H9 (cell line): ENCODE data around the gene ADAMTSL2. TPM values are rescaled to one million over a fixed set of nuclear protein-coding genes. Genes with fewer than 3 reads are reported as not detected.

ENCODE experiments used
- DNase-seq: peaks from one replicate; pipeline ENCODE4 v3.0.0-alpha.2; 2017
- H2AFZ ChIP-seq: one replicate; pipeline ENCODE4 v1.6.1; 2013; ENCODE audit warnings: mild to moderate bottlenecking, low read length, control low read depth, moderate library complexity
- H2AK5ac ChIP-seq: 2 replicates; pipeline ENCODE4 v1.6.1; 2013; ENCODE audit warnings: low read length, control low read depth, mixed read lengths; ENCODE audit not compliant: insufficient read length
- H2BK120ac ChIP-seq: one replicate; pipeline ENCODE4 v1.6.1; 2013; ENCODE audit warnings: low read depth, mild to moderate bottlenecking, low read length, control low read depth, inconsistent platforms; ENCODE audit not compliant: poor library complexity, severe bottlenecking
- H2BK12ac ChIP-seq: 2 replicates; pipeline ENCODE4 v1.6.1; 2013; ENCODE audit warnings: low read length, control low read depth, mixed read lengths, low read depth; ENCODE audit not compliant: insufficient read length
- H2BK15ac ChIP-seq: 2 replicates; pipeline ENCODE4 v1.6.1; 2013; ENCODE audit warnings: low read depth, low read length, control low read depth
- H2BK20ac ChIP-seq: one replicate; pipeline ENCODE4 v1.6.1; 2013; ENCODE audit warnings: low read depth, mild to moderate bottlenecking, low read length, control low read depth, inconsistent platforms; ENCODE audit not compliant: poor library complexity, severe bottlenecking
- H2BK5ac ChIP-seq: 2 replicates; pipeline ENCODE4 v1.6.1; 2013; ENCODE audit warnings: low read length, control low read depth, mixed read lengths; ENCODE audit not compliant: insufficient read length
- H3K14ac ChIP-seq: 2 replicates; pipeline ENCODE4 v1.6.1; 2013; ENCODE audit warnings: low read length, control low read depth; ENCODE audit not compliant: insufficient read depth
- H3K18ac ChIP-seq: 2 replicates; pipeline ENCODE4 v1.6.1; 2013; ENCODE audit warnings: low read depth, mild to moderate bottlenecking, mixed read lengths, low read length, control low read depth; ENCODE audit not compliant: insufficient read length
- H3K23ac ChIP-seq: 2 replicates; pipeline ENCODE4 v1.6.1; 2013; ENCODE audit warnings: low read length, control low read depth, mixed read lengths, low read depth; ENCODE audit not compliant: insufficient read length
- H3K23me2 ChIP-seq: 2 replicates; pipeline ENCODE4 v1.6.1; 2013; ENCODE audit warnings: low read depth, mild to moderate bottlenecking, mixed read lengths, low read length, control low read depth; ENCODE audit not compliant: insufficient read length, poor library complexity, severe bottlenecking
- H3K27ac ChIP-seq: 2 replicates; pipeline ENCODE4 v1.5.1; 2013; ENCODE audit warnings: low read length, control low read depth, mixed read lengths, low read depth; ENCODE audit not compliant: insufficient read length
- H3K27me3 ChIP-seq: 2 replicates; pipeline ENCODE4 v1.6.1; 2013; ENCODE audit warnings: low read length, control low read depth, inconsistent platforms; ENCODE audit not compliant: insufficient read depth
- H3K4ac ChIP-seq: 2 replicates; pipeline ENCODE4 v1.6.1; 2013; ENCODE audit warnings: low read depth, mild to moderate bottlenecking, control low read depth, inconsistent platforms, low read length, moderate library complexity
- H3K4me1 ChIP-seq: 2 replicates; pipeline ENCODE4 v1.6.1; 2013; ENCODE audit warnings: low read length, control low read depth, inconsistent platforms; ENCODE audit not compliant: insufficient read depth
- H3K4me2 ChIP-seq: 2 replicates; pipeline ENCODE4 v1.6.1; 2013; ENCODE audit warnings: low read length, control low read depth, mixed read lengths; ENCODE audit not compliant: insufficient read length, insufficient read depth
- H3K56ac ChIP-seq: 2 replicates; pipeline ENCODE4 v1.6.1; 2013; ENCODE audit warnings: low read depth, mild to moderate bottlenecking, mixed read lengths, low read length, control low read depth; ENCODE audit not compliant: insufficient read length
- H3K79me1 ChIP-seq: 2 replicates; pipeline ENCODE4 v1.6.1; 2013; ENCODE audit warnings: low read depth, mild to moderate bottlenecking, moderate library complexity, low read length, control low read depth, inconsistent platforms; ENCODE audit not compliant: insufficient read depth, poor library complexity, severe bottlenecking
- H3K79me2 ChIP-seq: 2 replicates; pipeline ENCODE4 v1.6.1; 2013; ENCODE audit warnings: low read length, control low read depth, inconsistent platforms; ENCODE audit not compliant: insufficient read depth
- H3K9ac ChIP-seq: 2 replicates; pipeline ENCODE4 v1.6.1; 2013; ENCODE audit warnings: low read length, control low read depth, mixed read lengths; ENCODE audit not compliant: insufficient read length; ENCODE audit errors: extremely low read depth
- H3K9me3 ChIP-seq: one replicate; pipeline ENCODE4 v1.6.1; 2013; ENCODE audit warnings: low read depth, low read length, inconsistent platforms; ENCODE audit not compliant: control insufficient read depth
- H3T11ph ChIP-seq: one replicate; pipeline ENCODE4 v1.6.1; 2013; ENCODE audit warnings: mild to moderate bottlenecking, low read length, control low read depth, inconsistent platforms
- H4K20me1 ChIP-seq: one replicate; pipeline ENCODE4 v1.6.1; 2013; ENCODE audit not compliant: control insufficient read depth, insufficient read length, insufficient read depth
- H4K5ac ChIP-seq: 2 replicates; pipeline ENCODE4 v1.6.1; 2013; ENCODE audit warnings: low read depth, mild to moderate bottlenecking, mixed read lengths, low read length, control low read depth; ENCODE audit not compliant: insufficient read length
- H4K8ac ChIP-seq: replicated peaks from 2 replicates; pipeline ENCODE4 v1.6.1; 2013; ENCODE audit warnings: low read length, control low read depth, mixed read lengths, low read depth; ENCODE audit not compliant: insufficient read length
- H4K91ac ChIP-seq: 2 replicates; pipeline ENCODE4 v1.6.1; 2013; ENCODE audit warnings: low read depth, mild to moderate bottlenecking, moderate library complexity, mixed read lengths, low read length, control low read depth; ENCODE audit not compliant: insufficient read length
- H3K27ac Mint-ChIP-seq, 3 experiments: 2 replicates in 2 of 3; 3 replicates in 1 of 3; pipeline ENCODE4 v1.8.0; 2020 to 2021; ENCODE audit warnings: mixed read lengths in 3 of 3, mild to moderate bottlenecking in 1 of 3, moderate library complexity in 1 of 3
- H3K27me3 Mint-ChIP-seq: 2 replicates; pipeline ENCODE4 v1.8.0; 2021; ENCODE audit warnings: low read depth, mild to moderate bottlenecking, moderate library complexity, mixed read lengths
- H3K36me3 Mint-ChIP-seq, 3 experiments: 2 replicates in 2 of 3; 3 replicates in 1 of 3; pipeline ENCODE4 v1.8.0; 2020 to 2021; ENCODE audit warnings: low read depth in 3 of 3, mixed read lengths in 3 of 3; ENCODE audit not compliant: insufficient read depth in 1 of 3
- H3K4me1 Mint-ChIP-seq, 2 experiments: 2 replicates each; pipeline ENCODE4 v1.8.0; 2020; ENCODE audit warnings: mixed read lengths in 2 of 2
- H3K4me3 Mint-ChIP-seq, 2 experiments: 2 replicates in 1 of 2; 3 replicates in 1 of 2; pipeline ENCODE4 v1.8.0; 2020 to 2021; ENCODE audit warnings: mild to moderate bottlenecking in 2 of 2, mixed read lengths in 2 of 2, moderate library complexity in 1 of 2
- H3K9me3 Mint-ChIP-seq, 2 experiments: 2 replicates in 1 of 2; 3 replicates in 1 of 2; pipeline ENCODE4 v1.8.0; 2020; ENCODE audit warnings: mild to moderate bottlenecking in 2 of 2, mixed read lengths in 2 of 2, moderate library complexity in 1 of 2
- CTCF ChIP-seq: fragments of 200-600 bp; sonication (generic); conservative IDR thresholded peaks from 3 replicates; pipeline ENCODE4 v1.8.0; 2021; ENCODE audit warnings: antibody characterized with exemption, mild to moderate bottlenecking
- WGBS: extraction: QIAGEN DNeasy Blood & Tissue Kit; methylation state at CpG from one replicate; pipeline ENCODE4 v1.1.7; 2013; ENCODE audit warnings: missing lambda C conversion rate, low lambda C conversion rate, mixed read lengths; ENCODE audit not compliant: insufficient read length; ENCODE audit errors: extremely low coverage; 5-methylcytosine and 5-hydroxymethylcytosine counted together
- total RNA-seq: library from RNA; stranded (reverse); gene quantifications from 2 replicates; pipeline ENCODE4 v1.2.1, GENCODE V29; 2021

The ADAMTSL2 gene
- total RNA-seq, 1 experiment from 2014 or later = 0.61 TPM

- no peak overlapping the region for H2BK5ac ChIP-seq
- H3K79me2 ChIP-seq = no peaks in the 10 kb centered on the region
- no peak overlapping the region for H3T11ph ChIP-seq
- no peak overlapping the region for H3K23ac ChIP-seq
- no peaks in the 10 kb centered on the region for H3K4me1 ChIP-seq
- H3K4ac ChIP-seq = no peak overlapping the region
- no peak overlapping the region for H3K4me3 Mint-ChIP-seq
- H3K79me1 ChIP-seq = no peaks in the 10 kb centered on the region
- no peak overlapping the region for H3K27ac ChIP-seq
- no peak overlapping the region for H2BK12ac ChIP-seq
- H3K18ac ChIP-seq = no peak overlapping the region
- no peak overlapping the region for H4K5ac ChIP-seq
- H3K56ac ChIP-seq = no peak overlapping the region
- H2BK20ac ChIP-seq = no peak overlapping the region
- H2BK15ac ChIP-seq = no peak overlapping the region
- no peak overlapping the region for H3K4me2 ChIP-seq
- DNase-seq = no peak
- H3K36me3 Mint-ChIP-seq = no peaks in the 10 kb centered on the region; a peak in 1 of 7 replicates
- H3K9me3 Mint-ChIP-seq = no peaks in the 10 kb centered on the region
- no peak overlapping the region for H3K9ac ChIP-seq
- no peak overlapping the region for H4K8ac ChIP-seq
- no CpG with 5 or more reads among the region's 9 CpGs for WGBS
- no peaks in the 10 kb centered on the region for H4K20me1 ChIP-seq
- TF ChIP-seq CTCF = no peak
- no peak overlapping the region for H3K27ac Mint-ChIP-seq
- no peaks in the 10 kb centered on the region for H3K27me3 ChIP-seq
- no peak overlapping the region for H4K91ac ChIP-seq
- peaks cover 1% of the 10 kb centered on the region; the same call in 1 of the 2 replicates for H3K27me3 Mint-ChIP-seq
- H3K9me3 ChIP-seq = no peaks in the 10 kb centered on the region
- H2BK120ac ChIP-seq = no peak overlapping the region
- H3K14ac ChIP-seq = no peak overlapping the region
- H2AFZ ChIP-seq = no peak overlapping the region
- H3K4me1 Mint-ChIP-seq = peaks cover 5 to 15% of the 10 kb centered on the region in 2 experiments
- no peak overlapping the region for H2AK5ac ChIP-seq
- H3K23me2 ChIP-seq = no peaks in the 10 kb centered on the region
Observed at GRCh38 chr9:133571391-133571890, 36.9 kb downstream of the ADAMTSL2 start.
